Ishikawa (cell line): ENCODE data around the gene CPA3.

Experiments used
- CEBPB ChIP-seq: IDR thresholded peaks from 2 replicates; pipeline ENCODE4 v1.6.1; 2012
- CREB1 ChIP-seq: IDR thresholded peaks from 2 replicates; pipeline ENCODE4 v1.6.1; 2012; ENCODE audit warnings: low read depth
- EGR1 ChIP-seq: IDR thresholded peaks from 2 replicates; pipeline ENCODE4 v1.6.1; 2012
- EP300 ChIP-seq: IDR thresholded peaks from 2 replicates; pipeline ENCODE4 v1.6.1; 2012; ENCODE audit warnings: borderline replicate concordance
- FOXM1 ChIP-seq: IDR thresholded peaks from 2 replicates; pipeline ENCODE4 v1.6.1; 2012; ENCODE audit warnings: low read depth, borderline replicate concordance
- MAX ChIP-seq: IDR thresholded peaks from 2 replicates; pipeline ENCODE4 v1.6.1; 2012
- NFIC ChIP-seq: IDR thresholded peaks from 2 replicates; pipeline ENCODE4 v1.6.1; 2012
- RAD21 ChIP-seq: IDR thresholded peaks from 2 replicates; pipeline ENCODE4 v1.6.1; 2012; ENCODE audit warnings: low read depth
- REST ChIP-seq: IDR thresholded peaks from 2 replicates; pipeline ENCODE4 v1.6.1; 2012; ENCODE audit warnings: low read depth, mild to moderate bottlenecking
- TAF1 ChIP-seq: IDR thresholded peaks from 2 replicates; pipeline ENCODE4 v1.6.1; 2012; ENCODE audit warnings: low read depth, mild to moderate bottlenecking
- TCF12 ChIP-seq: IDR thresholded peaks from 2 replicates; pipeline ENCODE4 v1.6.1; 2012; ENCODE audit warnings: low read depth
- TEAD4 ChIP-seq: IDR thresholded peaks from 2 replicates; pipeline ENCODE4 v1.6.1; 2012
- USF1 ChIP-seq: IDR thresholded peaks from 2 replicates; pipeline ENCODE4 v1.6.1; 2012
- YY1 ChIP-seq: IDR thresholded peaks from 2 replicates; pipeline ENCODE4 v1.6.1; 2012; ENCODE audit warnings: low read depth
- ZBTB7A ChIP-seq: IDR thresholded peaks from 2 replicates; pipeline ENCODE4 v1.6.1; 2012; ENCODE audit warnings: low read depth

The CPA3 gene

GRCh38 chr3:148839805-148840204 lies 25.3 kb upstream of the CPA3 start:
- TF ChIP-seq TEAD4 = no peak
- no peak for TF ChIP-seq TCF12
- TF ChIP-seq CEBPB = no peak
- TF ChIP-seq EP300 = no peak
- no peak for TF ChIP-seq MAX
- TF ChIP-seq CREB1 = no peak
- no peak for TF ChIP-seq RAD21
- no peak for TF ChIP-seq REST
- TF ChIP-seq YY1 = no peak
- TF ChIP-seq TAF1 = no peak
- no peak for TF ChIP-seq USF1
- TF ChIP-seq EGR1 = no peak
- no peak for TF ChIP-seq ZBTB7A
- no peak for TF ChIP-seq NFIC
- TF ChIP-seq FOXM1 = no peak

- TF ChIP-seq CREB1 = no peak
- no peak for TF ChIP-seq RAD21
- TF ChIP-seq REST = no peak
- TF ChIP-seq TEAD4 = no peak
- no peak for TF ChIP-seq TAF1
- TF ChIP-seq FOXM1 = no peak
- no peak for TF ChIP-seq TCF12
- TF ChIP-seq NFIC = no peak
- TF ChIP-seq EGR1 = no peak
- TF ChIP-seq YY1 = no peak
- TF ChIP-seq USF1 = no peak
- no peak for TF ChIP-seq CEBPB
- no peak for TF ChIP-seq ZBTB7A
- no peak for TF ChIP-seq EP300
Observed at GRCh38 chr3:148840451-148840850, 24.6 kb upstream of the CPA3 start.

- no peak for TF ChIP-seq YY1
- no peak for TF ChIP-seq RAD21
- no peak for TF ChIP-seq TCF12
- TF ChIP-seq TAF1 = no peak
- TF ChIP-seq EP300 = no peak
- TF ChIP-seq NFIC = no peak
- TF ChIP-seq TEAD4 = no peak
- no peak for TF ChIP-seq MAX
- no peak for TF ChIP-seq CEBPB
- TF ChIP-seq USF1 = no peak
- TF ChIP-seq REST = no peak
- no peak for TF ChIP-seq EGR1
- no peak for TF ChIP-seq FOXM1
- TF ChIP-seq CREB1 = no peak
Observed at GRCh38 chr3:148845756-148846395, 19.2 kb upstream of the CPA3 start.

- no peak for TF ChIP-seq EP300
- no peak for TF ChIP-seq RAD21
- TF ChIP-seq EGR1 = no peak
- no peak for TF ChIP-seq MAX
- no peak for TF ChIP-seq TEAD4
- no peak for TF ChIP-seq USF1
- no peak for TF ChIP-seq CEBPB
- TF ChIP-seq CREB1 = no peak
- TF ChIP-seq YY1 = no peak
- no peak for TF ChIP-seq TCF12
- TF ChIP-seq NFIC = no peak
- TF ChIP-seq FOXM1 = no peak
- TF ChIP-seq ZBTB7A = no peak
Observed at GRCh38 chr3:148847351-148847750, 17.7 kb upstream of the CPA3 start.
